ENCODE measurements around the gene CPLX1.

The CPLX1 gene

GRCh38 chr4:825971-826330 is at the start of gene CPLX1:
Gene CPLX1 (minus strand): TSS chr4:826129. CDS start chr4:824522, 1,607 bp downstream.
- peak in 5 of 51 donors; percentile 15 to 55 (median 20) for DNase-seq

- no peak for DNase-seq
Observed at GRCh38 chr4:874971-875817, 49.3 kb upstream of the CPLX1 start.

- DNase-seq = no peak
Observed at GRCh38 chr4:874056-874455, 48.1 kb upstream of the CPLX1 start.

GRCh38 chr4:872241-872981 is 46.5 kb upstream of the CPLX1 start:
- peak in 4 of 51 donors; percentile 19 to 41 (median 30) for DNase-seq

GRCh38 chr4:871484-871883 is 45.6 kb upstream of the CPLX1 start:
- no peak for DNase-seq

- DNase-seq = no peak
Observed at GRCh38 chr4:870951-871350, 45.0 kb upstream of the CPLX1 start.

GRCh38 chr4:869776-870175 is 43.8 kb upstream of the CPLX1 start:
- no peak for DNase-seq

GRCh38 chr4:868421-868820 is 42.5 kb upstream of the CPLX1 start:
- no peak for DNase-seq

- no peak for DNase-seq
Observed at GRCh38 chr4:867526-868250, 41.8 kb upstream of the CPLX1 start.

- DNase-seq = peak in 3 of 51 donors; percentile 19 to 50 (median 29)
Observed at GRCh38 chr4:866761-867390, 40.9 kb upstream of the CPLX1 start.

- no peak for DNase-seq
Observed at GRCh38 chr4:866068-866760, 40.3 kb upstream of the CPLX1 start.

- DNase-seq = no peak
Observed at GRCh38 chr4:865572-865971, 39.6 kb upstream of the CPLX1 start.

GRCh38 chr4:865121-865465 is 39.2 kb upstream of the CPLX1 start:
- DNase-seq = no peak

- no peak for DNase-seq
Observed at GRCh38 chr4:864456-865120, 38.7 kb upstream of the CPLX1 start.

- no peak for DNase-seq
Observed at GRCh38 chr4:860561-860960, 34.6 kb upstream of the CPLX1 start.

GRCh38 chr4:859496-859895 is 33.6 kb upstream of the CPLX1 start:
- no peak for DNase-seq

- no peak for DNase-seq
Observed at GRCh38 chr4:858831-859451, 33.0 kb upstream of the CPLX1 start.

- no peak for DNase-seq
Observed at GRCh38 chr4:858041-858481, 32.1 kb upstream of the CPLX1 start.

- DNase-seq = no peak
Observed at GRCh38 chr4:857461-857860, 31.5 kb upstream of the CPLX1 start.
